Inferior parietal cortex (tissue), 1 donor: ENCODE results near the gene TLR9.
"Not testable (repeated sequence)": the region's sequence is repeated elsewhere in the genome, so short reads cannot be mapped to it uniquely, and the experiment has no call there.

Experiments
- DNase-seq: peaks from one replicate; pipeline ENCODE4 v3.0.0-alpha.2; 2016; ENCODE audit errors: extremely low spot score

The TLR9 gene, protein sequence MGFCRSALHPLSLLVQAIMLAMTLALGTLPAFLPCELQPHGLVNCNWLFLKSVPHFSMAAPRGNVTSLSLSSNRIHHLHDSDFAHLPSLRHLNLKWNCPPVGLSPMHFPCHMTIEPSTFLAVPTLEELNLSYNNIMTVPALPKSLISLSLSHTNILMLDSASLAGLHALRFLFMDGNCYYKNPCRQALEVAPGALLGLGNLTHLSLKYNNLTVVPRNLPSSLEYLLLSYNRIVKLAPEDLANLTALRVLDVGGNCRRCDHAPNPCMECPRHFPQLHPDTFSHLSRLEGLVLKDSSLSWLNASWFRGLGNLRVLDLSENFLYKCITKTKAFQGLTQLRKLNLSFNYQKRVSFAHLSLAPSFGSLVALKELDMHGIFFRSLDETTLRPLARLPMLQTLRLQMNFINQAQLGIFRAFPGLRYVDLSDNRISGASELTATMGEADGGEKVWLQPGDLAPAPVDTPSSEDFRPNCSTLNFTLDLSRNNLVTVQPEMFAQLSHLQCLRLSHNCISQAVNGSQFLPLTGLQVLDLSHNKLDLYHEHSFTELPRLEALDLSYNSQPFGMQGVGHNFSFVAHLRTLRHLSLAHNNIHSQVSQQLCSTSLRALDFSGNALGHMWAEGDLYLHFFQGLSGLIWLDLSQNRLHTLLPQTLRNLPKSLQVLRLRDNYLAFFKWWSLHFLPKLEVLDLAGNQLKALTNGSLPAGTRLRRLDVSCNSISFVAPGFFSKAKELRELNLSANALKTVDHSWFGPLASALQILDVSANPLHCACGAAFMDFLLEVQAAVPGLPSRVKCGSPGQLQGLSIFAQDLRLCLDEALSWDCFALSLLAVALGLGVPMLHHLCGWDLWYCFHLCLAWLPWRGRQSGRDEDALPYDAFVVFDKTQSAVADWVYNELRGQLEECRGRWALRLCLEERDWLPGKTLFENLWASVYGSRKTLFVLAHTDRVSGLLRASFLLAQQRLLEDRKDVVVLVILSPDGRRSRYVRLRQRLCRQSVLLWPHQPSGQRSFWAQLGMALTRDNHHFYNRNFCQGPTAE

DNA sequence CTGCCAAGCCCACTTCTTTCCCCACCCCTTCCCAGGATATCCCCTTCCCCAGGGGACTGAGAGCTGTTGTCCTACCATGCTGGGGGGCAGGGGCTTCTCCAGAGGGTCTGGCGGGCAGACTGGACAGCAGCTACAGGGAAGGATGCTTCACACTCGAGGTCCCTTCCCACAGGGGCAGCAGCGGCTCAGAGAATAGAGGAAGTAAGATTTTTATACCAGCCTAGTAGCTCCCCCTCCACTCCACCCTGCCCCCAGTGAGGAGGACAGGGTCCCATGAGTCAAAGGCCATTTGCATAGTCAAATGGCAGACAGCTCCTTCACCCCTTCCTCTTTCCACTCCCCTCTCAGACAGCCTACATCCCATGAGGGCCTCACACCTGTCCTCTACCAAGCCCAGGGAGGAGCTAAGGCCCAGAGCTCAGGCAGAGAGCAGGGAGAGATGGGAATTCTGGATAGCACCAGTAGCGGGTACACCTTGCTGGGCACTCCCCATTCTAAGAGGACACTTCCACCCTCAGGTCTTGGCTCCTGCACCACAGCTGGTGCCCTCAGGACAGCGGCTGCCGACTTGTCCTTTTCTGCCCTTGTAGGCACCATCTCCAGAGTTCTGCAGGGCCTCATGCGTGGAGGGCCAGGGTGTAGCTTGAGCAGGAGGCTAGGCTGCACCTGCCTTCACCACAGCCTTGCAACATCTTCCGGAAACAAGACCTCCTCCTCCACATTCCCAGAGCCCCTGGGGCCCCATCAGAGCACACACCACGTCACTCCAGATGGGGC, at the start of gene TLR9:
Gene TLR9, minus strand, starts transcription at position 194 of the 777 bp plus-strand sequence. Its CDS starts 116 bp downstream, at position 78.
- no peak for DNase-seq

DNA sequence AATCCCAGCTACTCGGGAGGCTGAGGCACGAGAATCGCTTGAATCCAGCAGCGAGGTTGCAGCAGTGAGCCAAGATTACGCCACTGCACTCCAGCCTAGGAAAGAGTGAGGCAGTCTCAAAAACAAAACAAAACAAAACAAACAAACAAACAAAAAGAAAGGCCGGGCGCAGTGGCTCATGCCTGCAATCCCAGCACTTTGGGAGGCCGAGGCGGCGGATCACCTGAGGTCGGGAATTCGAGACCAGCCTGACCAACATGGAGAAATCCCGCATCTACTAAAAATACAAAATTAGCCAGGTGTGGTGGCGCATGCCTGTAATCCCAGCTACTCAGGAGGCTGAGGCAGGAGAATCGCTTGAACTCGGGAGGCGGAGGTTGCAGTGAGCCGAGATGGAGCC, 49.3 kb upstream of the TLR9 start:
- DNase-seq, result not testable (repeated sequence)

DNA sequence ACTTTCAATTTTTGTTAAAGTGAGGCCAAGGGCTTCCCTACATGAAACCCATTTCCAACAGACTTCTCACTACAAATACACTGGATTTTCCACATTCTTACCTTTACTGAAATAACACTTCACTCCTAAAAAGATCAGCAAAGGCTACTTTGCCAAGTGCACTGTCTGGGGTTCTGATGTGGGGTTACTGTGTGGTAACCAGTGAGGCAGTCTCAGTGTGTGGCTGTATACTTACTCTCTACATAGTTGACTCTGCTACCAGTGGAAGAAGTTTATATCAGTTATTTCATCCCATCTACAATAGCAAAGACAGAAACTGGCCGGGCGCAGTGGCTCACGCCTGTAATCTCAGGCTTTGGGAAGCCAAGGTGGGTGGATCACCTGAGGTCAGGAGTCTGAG, 47.4 kb upstream of the TLR9 start:
- no peak for DNase-seq

DNA sequence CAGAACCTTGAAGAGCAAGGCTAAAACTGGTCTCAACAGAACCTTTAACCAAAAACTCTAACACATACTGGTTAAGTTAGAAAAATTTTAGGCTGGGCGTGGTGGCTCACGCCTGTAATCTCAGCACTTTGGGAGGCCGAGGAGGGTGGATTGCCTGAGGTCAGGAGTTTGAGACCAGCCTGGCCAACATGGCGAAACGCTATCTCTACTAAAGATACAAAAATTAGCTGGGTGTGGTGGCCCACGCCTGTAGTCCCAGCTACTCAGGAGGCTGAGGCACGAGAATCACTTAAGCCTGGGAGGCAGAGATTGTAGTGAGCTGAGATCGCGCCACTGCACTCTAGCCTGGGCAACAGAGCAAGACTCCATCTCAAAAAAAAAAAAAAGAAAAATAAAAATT, 46.7 kb upstream of the TLR9 start:
- DNase-seq, result not testable (repeated sequence)

DNA sequence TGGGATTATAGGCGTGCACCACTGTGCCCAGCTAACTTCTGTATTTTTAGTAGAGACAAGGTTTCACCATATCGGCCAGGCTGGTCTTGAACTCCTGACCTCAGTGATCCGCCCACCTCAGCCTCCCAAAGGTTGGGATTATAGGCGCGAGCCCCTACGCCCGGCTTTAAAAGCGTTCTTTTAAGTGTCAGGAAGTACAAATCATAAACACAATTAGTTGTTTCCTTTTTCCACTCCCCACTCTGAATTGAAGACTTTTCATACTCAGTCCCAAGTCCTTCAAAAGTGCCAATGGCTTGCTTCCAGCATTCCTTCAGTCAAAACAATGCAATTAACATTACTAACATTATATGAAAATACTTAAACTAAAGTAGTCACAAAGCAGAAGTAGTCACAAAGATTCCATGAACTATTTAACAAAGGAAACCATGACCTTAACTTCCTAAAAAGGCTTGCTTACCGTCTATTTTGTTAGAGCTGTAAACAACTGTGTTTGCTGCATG, 44.9 kb upstream of the TLR9 start:
- DNase-seq, result no peak

DNA sequence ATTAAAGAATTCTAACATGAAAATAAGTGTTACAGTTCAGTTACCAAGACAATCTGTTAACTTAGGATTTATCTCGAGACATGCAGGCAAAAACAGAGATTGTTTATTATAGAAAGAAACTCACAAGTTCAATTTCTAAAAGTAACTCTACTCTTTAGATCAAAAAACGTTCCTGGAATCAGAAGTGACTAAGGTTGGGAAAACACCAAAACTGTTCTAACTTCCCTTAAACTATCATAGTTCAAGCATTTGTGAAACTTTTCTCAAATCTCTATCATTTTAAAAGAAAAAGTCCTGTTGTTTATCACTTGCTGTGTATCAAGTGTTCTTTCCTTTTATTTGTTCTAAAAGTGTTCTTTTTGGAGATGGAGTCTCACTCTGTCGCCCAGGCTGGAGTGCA, 44.3 kb upstream of the TLR9 start:
- DNase-seq, result no peak

DNA sequence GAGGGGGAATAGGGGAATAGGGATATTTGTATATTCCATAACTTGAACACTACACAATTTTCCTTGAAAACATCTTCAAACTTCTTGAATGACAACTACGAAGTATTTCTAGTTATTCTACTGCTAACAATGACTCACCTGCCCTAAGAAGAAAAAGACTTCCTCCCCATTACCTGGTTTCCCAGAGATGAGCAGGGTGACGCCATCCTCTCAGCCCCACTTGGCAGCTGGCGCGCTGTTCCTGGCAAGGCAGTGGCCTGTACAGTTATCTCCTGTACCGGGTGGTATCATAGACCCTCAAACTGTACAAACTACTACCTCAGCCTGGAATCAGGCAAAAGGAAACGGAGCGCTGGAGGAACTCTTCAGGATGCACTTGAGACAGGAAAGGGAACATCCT, 42.6 kb upstream of the TLR9 start:
- DNase-seq, result no peak

DNA sequence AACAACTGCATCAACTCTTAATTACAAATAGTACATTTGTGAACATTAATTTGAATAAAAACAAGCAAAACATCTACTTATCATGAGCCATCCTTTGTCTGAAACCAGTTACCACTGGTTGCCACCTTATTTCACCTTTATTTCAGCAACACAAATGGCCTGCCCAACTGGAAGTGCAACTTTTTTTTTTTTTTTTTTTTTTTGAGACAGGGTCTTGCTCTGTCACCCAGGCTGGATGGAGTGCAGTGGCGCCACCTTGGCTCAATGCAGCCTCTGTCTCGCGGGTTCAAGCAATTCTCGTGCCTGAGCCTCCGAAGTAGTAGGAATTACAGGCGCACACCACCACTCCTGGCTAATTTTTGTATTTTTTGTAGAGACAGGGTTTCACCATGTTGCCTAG, 39.9 kb upstream of the TLR9 start:
- no peak for DNase-seq

DNA sequence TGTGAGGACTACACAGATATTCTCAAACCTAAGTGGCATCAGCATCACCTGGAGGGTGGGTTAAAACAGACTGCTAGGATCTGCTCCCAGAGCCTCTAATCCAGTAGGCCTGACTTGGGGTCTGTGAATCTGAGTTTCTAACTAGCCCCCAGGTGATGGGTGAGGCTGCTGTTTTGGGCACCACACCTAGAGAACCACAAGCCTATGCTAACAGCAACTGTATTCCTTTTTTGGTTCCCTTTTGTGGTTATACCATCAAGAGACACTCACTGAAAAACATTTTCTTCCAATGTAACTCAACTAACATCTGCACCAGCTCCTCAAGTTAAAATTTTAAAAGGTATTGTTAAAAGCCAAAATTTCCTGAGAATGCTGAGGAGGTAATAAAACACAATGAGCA, 37.0 kb upstream of the TLR9 start:
- DNase-seq, result no peak

DNA sequence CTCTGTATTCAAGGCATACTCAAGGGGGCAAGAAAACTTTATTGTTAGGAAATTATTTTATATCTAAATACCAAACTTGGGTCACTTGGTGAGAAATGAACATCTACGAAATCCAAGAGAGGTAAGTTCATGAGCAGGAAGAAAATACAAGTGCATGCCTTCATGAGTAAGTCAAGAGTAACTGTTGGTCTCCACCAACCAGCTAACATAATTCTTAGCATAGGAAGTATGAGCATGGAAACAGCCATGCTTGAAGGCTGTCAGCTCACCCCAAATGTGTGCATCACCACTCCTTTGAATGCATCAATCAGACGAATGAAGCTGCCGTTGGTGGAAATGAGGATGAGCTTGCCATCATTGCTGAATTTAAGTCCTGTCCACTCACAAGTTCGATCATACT, 34.0 kb upstream of the TLR9 start:
- DNase-seq, result no peak

DNA sequence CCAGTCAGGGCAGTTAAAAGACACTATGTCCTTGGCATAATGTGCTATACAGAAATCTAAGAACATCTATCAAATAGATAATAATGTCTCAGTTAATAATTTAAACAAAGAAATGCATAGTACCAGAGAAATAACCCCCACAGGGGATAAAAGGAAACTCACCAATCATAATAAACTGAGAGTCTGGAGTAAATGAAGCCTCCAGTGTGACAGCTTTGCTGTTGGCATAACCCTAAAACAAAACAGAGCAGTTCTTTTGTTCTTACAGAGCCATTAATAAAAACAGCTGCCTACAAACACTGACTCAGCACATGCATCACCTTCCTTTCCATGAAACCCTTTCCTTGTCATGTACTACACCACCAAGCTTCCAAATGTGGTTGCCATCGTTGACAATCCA, 33.6 kb upstream of the TLR9 start:
- no peak for DNase-seq

DNA sequence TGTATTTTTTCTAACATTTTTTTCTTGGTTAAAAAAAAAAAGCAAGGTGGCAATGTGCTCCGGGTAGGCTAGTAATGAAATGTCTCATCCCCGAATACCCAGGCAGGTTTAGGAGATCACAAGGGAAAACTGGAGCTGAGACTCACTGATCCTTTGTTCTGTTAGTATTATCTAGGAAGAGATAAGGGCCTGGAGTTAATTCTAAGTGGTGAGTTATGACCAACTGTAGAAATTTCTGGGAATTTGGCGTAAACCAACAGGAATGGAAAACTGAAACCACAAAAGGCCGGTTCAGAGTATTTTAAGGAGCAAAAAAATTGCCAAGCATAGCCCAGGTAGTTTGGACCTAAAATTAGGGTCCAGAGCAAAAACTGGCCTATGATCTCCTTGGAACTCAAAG, 32.5 kb upstream of the TLR9 start:
- no peak for DNase-seq

DNA sequence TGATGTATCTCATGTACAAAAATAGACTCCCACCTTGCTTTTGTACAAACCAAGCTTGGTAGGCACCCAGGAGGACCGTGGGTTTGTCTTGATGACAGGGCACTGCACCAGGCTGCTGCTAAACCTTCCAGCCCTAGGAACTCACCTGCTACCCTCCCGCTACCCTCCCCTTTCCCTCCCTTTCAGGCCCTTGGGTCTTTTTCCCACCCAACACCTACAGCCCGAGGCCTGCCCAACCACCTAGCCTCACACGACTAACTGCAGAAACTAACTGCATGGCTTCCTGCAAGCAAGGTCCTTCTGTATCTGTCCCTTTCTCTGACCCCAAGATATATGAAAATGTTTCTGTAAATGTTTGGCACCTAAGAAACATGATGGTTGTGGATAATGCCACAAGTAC, 31.2 kb upstream of the TLR9 start:
- DNase-seq, result no peak

DNA sequence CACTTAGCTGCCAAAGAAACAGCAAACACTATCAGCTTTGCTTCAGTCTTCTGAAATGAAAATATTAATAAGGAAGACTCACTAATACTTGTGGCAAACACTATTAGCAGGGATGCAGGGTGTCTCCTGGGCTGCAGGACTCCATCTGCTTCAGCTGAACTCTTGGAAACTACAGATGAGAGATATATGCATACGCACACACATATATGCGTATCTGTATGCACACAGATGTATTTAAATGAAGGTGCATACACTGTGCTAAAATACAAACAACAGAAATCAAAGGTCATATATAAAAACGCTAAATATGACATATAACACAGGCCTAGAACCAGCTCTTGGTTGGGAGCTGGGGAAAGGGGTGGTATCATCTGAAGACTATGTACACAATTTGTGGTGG, 30.7 kb upstream of the TLR9 start:
- DNase-seq, result no peak

DNA sequence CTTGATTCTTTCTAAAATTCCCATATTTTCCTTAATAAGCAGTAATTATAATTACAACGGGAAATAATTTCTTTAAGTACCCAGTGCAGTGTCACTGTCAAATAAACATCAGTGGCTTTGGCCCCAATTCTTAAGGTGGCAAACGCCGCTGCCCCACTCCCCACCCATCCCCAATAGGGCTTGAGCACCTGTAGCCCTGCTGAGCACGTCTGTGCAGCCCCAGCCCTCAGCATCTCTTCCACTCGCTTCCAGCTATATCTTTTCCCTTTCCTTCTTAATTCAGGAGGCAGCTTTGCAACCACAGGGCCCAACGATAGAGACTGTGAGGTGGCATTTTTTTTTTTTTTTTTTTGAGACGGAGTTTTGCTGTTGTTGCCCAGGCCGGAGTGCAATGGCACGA, 29.2 kb upstream of the TLR9 start:
- no peak for DNase-seq

DNA sequence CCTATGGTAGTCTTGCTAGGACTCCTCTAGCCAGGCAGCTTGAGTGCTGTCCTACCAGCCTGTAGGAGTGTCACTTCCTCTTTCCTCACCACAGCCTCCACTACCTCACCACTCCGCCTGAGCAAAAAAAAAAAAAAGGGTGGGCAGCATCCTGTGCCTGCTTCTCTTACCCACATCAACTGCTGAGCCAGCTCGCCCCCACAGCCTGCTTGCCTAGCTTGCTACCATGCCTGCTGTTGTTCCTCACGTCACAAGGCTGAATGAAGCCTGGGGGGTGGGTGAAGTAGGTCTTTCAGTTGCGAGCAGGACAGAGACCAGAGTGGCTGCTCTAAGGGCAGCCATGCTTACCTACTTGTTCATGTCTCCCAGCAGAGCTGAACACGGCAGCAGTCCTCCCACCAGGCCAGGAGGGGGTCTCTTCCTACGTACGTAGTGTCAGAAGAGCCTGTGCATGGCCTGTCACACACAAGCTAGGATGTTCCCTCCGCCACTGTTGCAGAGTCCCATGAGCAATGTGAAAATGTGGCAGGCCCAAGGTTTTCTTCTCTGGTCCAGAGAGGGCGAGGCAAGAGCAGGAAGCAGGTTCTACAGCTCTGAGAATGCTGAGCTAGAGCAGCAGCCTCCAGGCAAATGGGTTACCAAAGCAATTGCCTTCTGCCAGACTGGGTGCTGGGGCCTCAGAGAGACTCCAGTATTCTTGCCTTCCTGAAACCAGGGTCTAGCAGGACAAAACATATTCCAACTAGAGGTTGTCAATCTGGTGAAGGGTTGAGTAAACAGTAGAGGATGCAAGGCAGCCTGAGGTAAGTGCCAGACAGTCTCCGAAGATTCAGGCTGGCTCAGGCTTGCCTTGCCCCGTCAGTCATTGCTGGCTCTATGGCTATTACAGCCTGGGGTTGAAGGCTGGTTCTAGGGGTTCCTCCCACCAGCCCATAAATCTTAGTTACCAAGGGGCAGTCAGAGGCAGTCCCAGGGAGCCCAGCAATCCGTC, 28.2 kb upstream of the TLR9 start:
- DNase-seq, result no peak

DNA sequence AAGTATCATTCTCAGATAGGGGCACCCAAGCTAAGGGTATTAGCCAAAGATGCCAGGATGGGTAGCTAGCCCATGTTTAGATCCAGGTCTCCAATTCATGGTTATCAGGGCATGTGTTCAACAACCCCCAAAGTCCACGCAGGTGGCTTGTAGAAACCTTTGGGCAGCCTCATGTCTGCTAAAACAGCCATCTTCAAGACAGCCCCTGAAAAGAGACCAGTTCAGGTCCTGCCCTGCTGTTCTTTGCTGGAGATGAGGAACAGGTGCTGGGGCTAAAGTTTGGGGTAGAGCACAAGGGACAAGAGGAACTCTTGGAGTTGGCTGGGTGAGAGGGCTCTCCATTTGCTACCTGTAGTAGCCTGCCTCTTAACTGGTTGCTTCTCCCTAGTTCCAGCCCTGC, 24.7 kb upstream of the TLR9 start:
- DNase-seq, result no peak

DNA sequence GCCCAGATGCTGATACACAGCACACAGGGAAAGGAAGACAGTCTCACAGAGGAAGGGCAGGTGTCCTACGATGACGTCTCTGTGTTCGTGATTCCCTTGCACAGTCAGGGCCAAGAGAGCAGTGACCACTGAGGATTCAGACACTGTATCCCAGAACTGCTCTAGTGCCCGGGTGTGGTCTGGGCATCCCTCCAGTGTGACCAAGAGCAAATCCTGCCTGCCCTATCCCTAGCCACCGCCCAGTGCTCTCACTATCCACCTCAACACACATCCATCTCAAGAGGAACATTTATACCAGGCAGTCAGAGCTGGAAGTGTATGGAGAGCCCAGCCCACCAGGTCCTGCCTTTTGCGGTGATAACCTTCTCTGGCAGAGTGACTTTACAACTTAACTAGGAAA, 24.2 kb upstream of the TLR9 start:
- DNase-seq, result no peak

DNA sequence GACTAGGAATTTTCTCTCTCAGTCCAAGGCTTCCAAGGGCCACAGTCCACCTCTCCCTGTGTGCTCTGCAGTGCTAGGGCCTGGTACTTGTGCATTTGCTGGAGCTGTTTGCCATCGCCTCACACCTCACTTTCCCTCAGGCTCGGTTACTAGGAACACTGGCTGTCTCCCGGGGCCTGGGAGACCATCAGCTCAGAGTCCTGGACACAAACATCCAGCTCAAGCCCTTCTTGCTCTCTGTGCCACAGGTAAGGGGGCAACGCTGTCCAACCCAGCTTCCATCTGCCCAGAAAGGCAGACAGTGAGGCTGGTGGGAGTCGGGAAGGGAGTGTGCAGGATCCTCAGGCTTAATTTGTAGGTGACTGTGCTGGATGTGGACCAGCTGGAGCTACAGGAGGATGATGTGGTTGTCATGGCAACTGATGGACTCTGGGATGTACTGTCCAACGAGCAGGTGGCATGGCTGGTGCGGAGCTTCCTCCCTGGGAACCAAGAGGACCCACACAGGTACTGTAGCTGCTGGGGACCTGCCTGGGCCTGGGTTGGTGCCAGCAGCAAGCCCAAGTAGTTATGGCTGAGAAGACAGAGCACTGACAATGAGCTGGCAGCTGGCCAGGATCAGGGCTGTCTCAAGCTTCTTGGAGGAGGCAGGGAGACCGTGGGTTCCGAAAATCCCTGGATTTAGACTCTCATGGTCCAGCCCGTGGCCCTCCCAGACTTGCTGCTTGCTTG, 23.5 kb upstream of the TLR9 start:
- no peak for DNase-seq

DNA sequence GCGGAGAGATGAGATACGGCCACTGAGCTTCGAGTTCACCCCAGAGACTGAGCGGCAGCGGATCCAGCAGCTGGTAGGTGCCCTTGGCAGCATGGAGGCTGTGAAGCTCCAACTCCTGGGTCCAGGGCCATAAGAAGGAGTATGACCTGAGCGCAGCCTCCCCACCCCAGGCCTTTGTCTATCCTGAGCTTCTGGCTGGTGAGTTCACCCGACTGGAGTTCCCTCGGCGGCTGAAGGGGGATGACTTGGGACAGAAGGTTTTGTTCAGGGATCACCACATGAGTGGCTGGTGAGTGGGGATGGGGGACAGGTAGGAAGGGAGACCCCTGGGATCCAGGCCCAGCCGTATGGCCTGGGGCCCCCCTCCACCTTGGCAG, 22.7 kb upstream of the TLR9 start:
- DNase-seq, result no peak
